ENCODE results near the gene MDC1. TPM values are rescaled to one million over a fixed set of nuclear protein-coding genes. Genes with fewer than 3 reads are reported as not detected.
"Not testable (repeated sequence)": the region's sequence is repeated elsewhere in the genome, so short reads cannot be mapped to it uniquely, and the experiment has no call there.

MDC1 gene
- total and polyA plus RNA-seq, 2 donors (not counting 3 experiments of a cell fraction or from before 2014, with no cell fraction given): 16.8 to 42.3 TPM

GRCh38 chr6:30664994-30665767, 51.9 kb downstream of the MDC1 start:
- Histone ChIP-seq H3K9me3 (replicated peaks; ENCODE audit: control insufficient read depth, insufficient read depth, low read length) (no peaks in the 10 kb centered on the region), H2AFZ (ENCODE audit: low read depth, low read length) (no peak overlapping the region), H3K9ac (replicated peaks; ENCODE audit: extremely low read depth, insufficient read depth, low read length) (no peak overlapping the region), H3K4me1 (ENCODE audit: control insufficient read depth, extremely low read depth, insufficient read depth, low read length) (no peaks in the 10 kb centered on the region), H3K4me2 (ENCODE audit: insufficient read depth, low read length) (no peak overlapping the region), H4K20me1 (replicated peaks; ENCODE audit: control insufficient read depth, extremely low read depth, insufficient read depth, low read length) (no peaks in the 10 kb centered on the region), H3K27me3 (ENCODE audit: control insufficient read depth in 2 of 2, insufficient read depth in 2 of 2, low read length in 2 of 2) (no peaks in the 10 kb centered on the region), H3K4me3 (replicated peaks in 1 of 3; ENCODE audit: insufficient read depth in 1 of 3, low read depth in 1 of 3, low read length in 3 of 3) (no peak overlapping the region), H3K9me1 (replicated peaks; ENCODE audit: control insufficient read depth, extremely low read depth, insufficient read depth, low read length) (no peaks in the 10 kb centered on the region), H3K27ac (ENCODE audit: insufficient read depth, low read depth, low read length) (no peak overlapping the region), H3K36me3 (ENCODE audit: control insufficient read depth in 2 of 2, extremely low read depth in 1 of 2, insufficient read depth in 2 of 2, low read length in 2 of 2) (peaks cover 14 to 42% of the 10 kb centered on the region in 2 experiments), H3K79me2 (ENCODE audit: control insufficient read depth, insufficient read depth, low read length) (no peaks in the 10 kb centered on the region)
- FAIRE-seq (no peak), DNase-seq (ENCODE audit: low read depth, low spot score) (no peak)
- dilution Hi-C loops (cut with MboI; ENCODE audit: extremely low pct_ligation_motif_present, low sequenced_read_pairs) (no loop called here), intact Hi-C loops (cut with micrococcal nuclease) (no loop called here)
- ChIA-PET CTCF (interaction anchor here (0.8 to 1.7 kb wide), 7 partner anchors 8 to 183 kb away, joined by 3 to 5 read pairs (median 4); partner anchors contain the start of genes DHX16 and MRPS18B), POLR2A (interaction anchor here (0.6 kb wide), 1 partner anchor 37 kb away, joined by 3 read pairs; no protein-coding TSS in a partner anchor)
- BruUV-seq (replicated peaks): TSS peak; percentile 49
- TF ChIP-seq POLR2AphosphoS5 (IDR thresholded peaks at IDR 0.05; ENCODE audit: insufficient read depth, low read depth, low read length) (no peak), FOS (IDR thresholded peaks at IDR 0.05; ENCODE audit: borderline replicate concordance, insufficient read depth, low read length) (no peak), POLR2A (IDR thresholded peaks at IDR 0.05; ENCODE audit: low read depth, low read length) (no peak), MYC (IDR thresholded peaks at IDR 0.05; ENCODE audit: low read depth, low read length) (no peak), MAX (IDR thresholded peaks at IDR 0.05; ENCODE audit: insufficient read depth, insufficient read length) (no peak), CTCF (IDR thresholded peaks at IDR 0.05; ENCODE audit: extremely low read depth in 1 of 2, insufficient read depth in 1 of 2, low read depth in 1 of 2, low read length in 2 of 2) (no peak), EZH2 (IDR thresholded peaks at IDR 0.05; ENCODE audit: borderline replicate concordance, low read depth, low read length, severe bottlenecking) (no peak)

DNA sequence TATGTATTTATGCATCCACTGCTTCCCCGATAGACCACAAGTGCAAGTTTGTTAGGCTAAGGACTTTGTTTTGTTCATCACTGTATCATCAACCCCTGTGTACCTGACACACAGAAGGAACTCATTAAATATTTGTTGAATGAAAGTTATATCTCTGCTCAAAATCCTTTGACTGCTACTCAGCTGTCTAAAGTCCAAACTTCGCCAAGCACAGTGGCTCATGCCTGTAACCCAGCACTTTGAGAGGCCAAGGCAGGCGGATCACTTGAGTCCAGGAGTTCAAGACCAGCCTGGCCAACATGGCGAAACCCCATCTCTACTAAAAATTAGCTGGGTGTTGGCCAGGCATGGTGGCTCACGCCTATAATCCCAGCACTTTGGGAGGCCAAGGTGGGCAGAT, 59.2 kb downstream of the MDC1 start:
- dilution Hi-C loops (cut with MboI; ENCODE audit: extremely low pct_ligation_motif_present, low sequenced_read_pairs); DNase-seq (ENCODE audit: low read depth, low spot score); H3K27me3 ChIP-seq (ENCODE audit: control insufficient read depth in 2 of 2, insufficient read depth in 2 of 2, low read length in 2 of 2); intact Hi-C loops (cut with micrococcal nuclease); H3K9ac ChIP-seq (replicated peaks; ENCODE audit: extremely low read depth, insufficient read depth, low read length); H2AFZ ChIP-seq (ENCODE audit: low read depth, low read length); POLR2A ChIA-PET; H4K20me1 ChIP-seq (replicated peaks; ENCODE audit: control insufficient read depth, extremely low read depth, insufficient read depth, low read length); FAIRE-seq; H3K27ac ChIP-seq (ENCODE audit: insufficient read depth, low read depth, low read length); H3K4me1 ChIP-seq (ENCODE audit: control insufficient read depth, extremely low read depth, insufficient read depth, low read length); H3K4me3 ChIP-seq (replicated peaks in 1 of 3; ENCODE audit: insufficient read depth in 1 of 3, low read depth in 1 of 3, low read length in 3 of 3); H3K4me2 ChIP-seq (ENCODE audit: insufficient read depth, low read length); CTCF ChIA-PET; H3K9me3 ChIP-seq (replicated peaks; ENCODE audit: control insufficient read depth, insufficient read depth, low read length); BruUV-seq (replicated peaks); H3K79me2 ChIP-seq (ENCODE audit: control insufficient read depth, insufficient read depth, low read length); H3K9me1 ChIP-seq (replicated peaks; ENCODE audit: control insufficient read depth, extremely low read depth, insufficient read depth, low read length): not testable (repeated sequence)
- peaks cover 26 to 63% of the 10 kb centered on the region in 2 experiments for H3K36me3 ChIP-seq (ENCODE audit: control insufficient read depth in 2 of 2, extremely low read depth in 1 of 2, insufficient read depth in 2 of 2, low read length in 2 of 2)

Data from endothelial cell of umbilical vein (primary cell).